Ishikawa (cell line): ENCODE results near the gene ZBBX.

Experiments used
- CEBPB ChIP-seq: IDR thresholded peaks from 2 replicates; pipeline ENCODE4 v1.6.1; 2012
- CREB1 ChIP-seq: IDR thresholded peaks from 2 replicates; pipeline ENCODE4 v1.6.1; 2012; ENCODE audit warnings: low read depth
- EGR1 ChIP-seq: IDR thresholded peaks from 2 replicates; pipeline ENCODE4 v1.6.1; 2012
- EP300 ChIP-seq: IDR thresholded peaks from 2 replicates; pipeline ENCODE4 v1.6.1; 2012; ENCODE audit warnings: borderline replicate concordance
- FOXM1 ChIP-seq: IDR thresholded peaks from 2 replicates; pipeline ENCODE4 v1.6.1; 2012; ENCODE audit warnings: low read depth, borderline replicate concordance
- MAX ChIP-seq: IDR thresholded peaks from 2 replicates; pipeline ENCODE4 v1.6.1; 2012
- NFIC ChIP-seq: IDR thresholded peaks from 2 replicates; pipeline ENCODE4 v1.6.1; 2012
- RAD21 ChIP-seq: IDR thresholded peaks from 2 replicates; pipeline ENCODE4 v1.6.1; 2012; ENCODE audit warnings: low read depth
- REST ChIP-seq: IDR thresholded peaks from 2 replicates; pipeline ENCODE4 v1.6.1; 2012; ENCODE audit warnings: low read depth, mild to moderate bottlenecking
- TAF1 ChIP-seq: IDR thresholded peaks from 2 replicates; pipeline ENCODE4 v1.6.1; 2012; ENCODE audit warnings: low read depth, mild to moderate bottlenecking
- TCF12 ChIP-seq: IDR thresholded peaks from 2 replicates; pipeline ENCODE4 v1.6.1; 2012; ENCODE audit warnings: low read depth
- TEAD4 ChIP-seq: IDR thresholded peaks from 2 replicates; pipeline ENCODE4 v1.6.1; 2012
- USF1 ChIP-seq: IDR thresholded peaks from 2 replicates; pipeline ENCODE4 v1.6.1; 2012
- YY1 ChIP-seq: IDR thresholded peaks from 2 replicates; pipeline ENCODE4 v1.6.1; 2012; ENCODE audit warnings: low read depth
- ZBTB7A ChIP-seq: IDR thresholded peaks from 2 replicates; pipeline ENCODE4 v1.6.1; 2012; ENCODE audit warnings: low read depth

ZBBX gene

GRCh38 chr3:167396075-167396474, 16.0 kb upstream of the ZBBX start:
- no peak for TF ChIP-seq NFIC
- no peak for TF ChIP-seq EP300

- no peak for TF ChIP-seq ZBTB7A
- no peak for TF ChIP-seq NFIC
- no peak for TF ChIP-seq MAX
- peak; percentile 28 for TF ChIP-seq RAD21
Observed at GRCh38 chr3:167394003-167394402, 13.9 kb upstream of the ZBBX start.

GRCh38 chr3:167382155-167382554, 2.1 kb upstream of the ZBBX start:
- TF ChIP-seq TEAD4 (no peak), CEBPB (no peak), NFIC (no peak)

GRCh38 chr3:167375478-167375877, 4.6 kb downstream of the ZBBX start:
- TF ChIP-seq ZBTB7A (no peak), CEBPB (peak; percentile 30; the same call in 1 of the 2 replicates)

- no peak for TF ChIP-seq FOXM1
- TF ChIP-seq REST = no peak
- no peak for TF ChIP-seq CEBPB
- TF ChIP-seq NFIC = no peak
- TF ChIP-seq TAF1 = no peak
Observed at GRCh38 chr3:167372138-167372537, 8.0 kb downstream of the ZBBX start.

GRCh38 chr3:167361948-167362347, 18.1 kb downstream of the ZBBX start:
- TF ChIP-seq TEAD4 = no peak
- TF ChIP-seq TAF1 = no peak
- TF ChIP-seq CREB1 = no peak
- TF ChIP-seq NFIC = no peak
- TF ChIP-seq CEBPB = no peak
- no peak for TF ChIP-seq TCF12
- no peak for TF ChIP-seq REST
- no peak for TF ChIP-seq EP300
- TF ChIP-seq RAD21 = no peak
- TF ChIP-seq YY1 = no peak
- TF ChIP-seq FOXM1 = no peak
- TF ChIP-seq ZBTB7A = no peak
- TF ChIP-seq MAX = no peak
- no peak for TF ChIP-seq EGR1
- TF ChIP-seq USF1 = no peak

GRCh38 chr3:167361306-167361705, 18.8 kb downstream of the ZBBX start:
- TF ChIP-seq REST = no peak
- no peak for TF ChIP-seq EP300
- TF ChIP-seq CREB1 = no peak
- no peak for TF ChIP-seq CEBPB
- no peak for TF ChIP-seq ZBTB7A
- TF ChIP-seq TEAD4 = no peak
- no peak for TF ChIP-seq YY1
- TF ChIP-seq FOXM1 = no peak
- TF ChIP-seq RAD21 = no peak
- no peak for TF ChIP-seq TCF12
- no peak for TF ChIP-seq TAF1
- no peak for TF ChIP-seq NFIC
- no peak for TF ChIP-seq EGR1
- TF ChIP-seq MAX = no peak
- TF ChIP-seq USF1 = no peak
